GM18520 (cell line): ENCODE results near the gene POLR3G.

Source experiments
- ATAC-seq: cut with Tn5 transposase; IDR thresholded peaks from one replicate; pipeline ENCODE4 v1.9.1; 2021; ENCODE audit not compliant: unreplicated experiment

The POLR3G gene

GRCh38 chr5:90495146-90495545, 20.5 kb downstream of the POLR3G start:
- no peak for ATAC-seq

- no peak for ATAC-seq
Measured at GRCh38 chr5:90503596-90503995, 28.9 kb downstream of the POLR3G start.

- no peak for ATAC-seq
Measured at GRCh38 chr5:90504743-90505142, 30.1 kb downstream of the POLR3G start.

GRCh38 chr5:90506221-90506620, 31.6 kb downstream of the POLR3G start:
- no peak for ATAC-seq

GRCh38 chr5:90510438-90510837, 35.8 kb downstream of the POLR3G start:
- no peak for ATAC-seq

- ATAC-seq = no peak
Measured at GRCh38 chr5:90514520-90514919, 39.9 kb downstream of the POLR3G start.

DNA sequence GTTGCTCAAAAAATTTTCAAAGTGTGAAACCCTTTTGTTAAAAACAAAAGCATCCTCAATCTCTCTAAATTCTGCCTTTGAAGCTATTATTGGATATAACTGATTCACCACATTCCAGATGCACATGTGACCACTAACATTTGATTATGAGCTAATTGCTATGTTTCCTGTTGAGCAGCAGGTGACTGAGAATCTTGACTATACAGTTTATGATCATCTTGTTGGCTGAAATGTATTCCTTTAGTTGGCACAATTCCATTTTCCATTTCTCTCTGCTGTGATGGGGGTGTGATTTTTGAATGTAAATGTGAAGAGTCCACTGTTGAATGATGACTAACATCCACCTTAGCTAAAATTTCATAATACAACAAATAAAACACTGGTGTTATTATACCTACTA, 44.0 kb downstream of the POLR3G start:
- ATAC-seq = no peak

DNA sequence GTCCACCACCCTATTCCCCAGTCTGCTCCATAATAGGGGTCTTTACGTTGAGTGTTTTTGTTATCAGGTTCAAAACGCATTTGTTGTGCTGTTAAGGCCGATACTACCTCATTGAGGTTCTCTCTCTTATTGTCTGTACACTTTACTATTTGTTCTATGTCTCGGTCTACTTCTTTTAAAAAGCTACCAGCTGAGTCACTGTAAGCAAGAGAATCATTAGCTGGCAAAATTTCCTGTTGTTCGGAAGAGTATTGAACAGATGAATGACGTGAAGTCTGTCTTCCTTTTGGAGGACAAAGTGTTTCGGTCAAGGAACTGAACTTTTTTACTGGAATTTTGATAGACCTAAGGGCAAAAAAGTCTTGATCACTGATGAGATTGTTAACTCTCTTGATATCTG, 44.4 kb downstream of the POLR3G start:
- ATAC-seq = no peak

DNA sequence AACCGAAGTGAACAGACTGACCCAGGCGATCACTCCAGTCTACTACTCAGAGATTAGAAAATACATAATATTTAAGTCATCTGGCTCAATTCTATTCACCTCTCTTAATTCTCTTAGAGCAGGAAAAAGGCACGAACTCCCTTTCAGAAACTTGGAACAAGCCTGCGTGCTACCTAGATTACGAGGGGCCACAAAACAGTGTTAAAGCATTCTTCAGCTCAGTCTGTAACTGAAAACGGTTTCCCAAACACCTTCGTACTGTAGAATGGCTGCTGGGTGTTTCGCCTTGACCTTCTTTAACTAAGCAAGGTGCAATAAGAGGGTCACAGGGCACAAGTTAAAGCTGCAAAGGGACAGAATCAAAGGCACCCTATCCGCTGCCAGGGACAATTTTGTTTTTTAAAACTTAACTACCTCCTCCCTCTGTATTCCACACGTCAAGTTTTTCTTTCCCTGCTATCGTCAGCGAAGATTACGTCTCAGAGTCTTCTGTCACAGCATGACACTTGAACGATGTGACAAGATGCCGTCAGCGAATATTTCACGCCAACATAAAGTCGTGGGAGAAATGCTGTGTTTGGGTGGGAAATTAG, 54.0 kb downstream of the POLR3G start:
- ATAC-seq = no peak

GRCh38 chr5:90529194-90529938, 54.7 kb downstream of the POLR3G start, which contains the start of gene LYSMD3:
TSS of gene LYSMD3 (minus strand) at chr5:90529584. CDS start at chr5:90525289, 4,295 bp downstream.
- peak; percentile 89 for ATAC-seq

DNA sequence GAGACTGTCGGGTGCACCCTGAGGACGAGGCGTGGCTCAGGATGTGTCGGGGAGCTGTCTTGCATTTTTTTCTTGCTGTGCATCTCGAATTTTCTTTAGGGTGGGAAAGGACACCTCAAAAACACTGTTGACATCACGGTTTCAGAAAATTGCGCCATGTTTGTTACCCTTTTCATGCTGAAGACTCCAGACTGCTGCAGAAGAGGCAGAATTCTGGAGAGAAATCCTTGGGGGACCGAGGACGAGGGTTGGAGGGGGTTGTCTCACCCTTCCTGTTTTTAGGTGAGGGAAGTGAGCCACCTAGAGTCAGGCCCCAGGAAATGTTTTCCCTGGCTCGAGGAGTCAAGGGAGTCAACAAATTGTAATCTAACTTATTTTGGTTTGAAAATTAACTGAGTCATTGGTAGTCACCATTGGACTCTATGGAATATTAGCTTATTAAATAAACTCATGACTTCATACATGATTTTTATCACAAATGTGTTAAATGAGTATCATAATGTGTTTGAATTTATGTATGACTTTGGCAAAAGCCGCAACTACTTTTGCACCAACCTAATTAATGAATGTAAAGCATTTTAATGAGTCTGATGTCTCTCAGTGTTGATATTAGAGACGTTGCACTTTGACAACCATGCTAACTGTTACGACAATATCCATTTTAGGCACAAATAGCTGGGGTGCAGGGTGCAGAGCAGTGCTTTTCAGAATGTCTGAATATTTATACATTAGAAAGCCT, 55.4 kb downstream of the POLR3G start:
- peak; percentile 22 for ATAC-seq

- no peak for ATAC-seq
Measured at GRCh38 chr5:90530736-90531487, 56.2 kb downstream of the POLR3G start.

DNA sequence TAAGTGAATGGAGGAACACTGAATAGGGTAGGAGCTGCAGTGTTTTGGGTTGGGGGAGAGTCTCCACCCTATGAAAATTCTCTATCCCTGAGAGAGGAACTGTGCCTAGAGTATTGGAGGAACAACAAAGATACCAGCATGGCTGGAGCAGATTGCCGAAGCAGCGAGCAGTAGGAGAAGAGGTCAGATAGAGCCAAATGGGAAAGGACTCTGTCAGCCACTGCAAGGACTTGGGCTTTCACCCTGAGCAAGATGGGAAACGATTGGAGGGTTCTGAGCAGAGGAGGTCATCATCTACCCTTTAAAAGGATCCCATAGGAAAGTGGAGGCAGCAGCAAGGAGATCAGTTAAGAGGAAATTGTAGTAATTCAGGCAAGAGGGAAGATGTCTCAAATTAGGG, 59.1 kb downstream of the POLR3G start:
- ATAC-seq = no peak

DNA sequence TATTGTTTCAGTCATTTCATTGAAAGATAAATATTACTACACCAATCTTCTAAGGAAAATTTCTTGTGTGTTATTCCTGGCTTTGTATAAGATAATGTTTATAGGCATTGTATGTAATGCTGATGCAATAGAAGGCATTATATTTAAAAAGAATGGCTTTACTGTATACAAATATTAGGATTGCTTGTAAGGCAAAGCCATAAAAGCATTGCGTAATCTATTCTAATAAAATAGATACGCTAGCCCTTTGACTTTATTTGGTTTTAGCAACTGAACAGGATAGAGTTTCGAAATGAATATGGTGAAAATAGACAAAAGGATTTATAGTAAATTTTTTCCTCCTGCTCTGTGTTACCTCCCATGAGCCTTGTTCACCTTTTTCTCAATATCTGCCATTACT, 60.3 kb downstream of the POLR3G start:
- ATAC-seq = no peak

GRCh38 chr5:90542827-90543519, 68.3 kb downstream of the POLR3G start:
- ATAC-seq = no peak

DNA sequence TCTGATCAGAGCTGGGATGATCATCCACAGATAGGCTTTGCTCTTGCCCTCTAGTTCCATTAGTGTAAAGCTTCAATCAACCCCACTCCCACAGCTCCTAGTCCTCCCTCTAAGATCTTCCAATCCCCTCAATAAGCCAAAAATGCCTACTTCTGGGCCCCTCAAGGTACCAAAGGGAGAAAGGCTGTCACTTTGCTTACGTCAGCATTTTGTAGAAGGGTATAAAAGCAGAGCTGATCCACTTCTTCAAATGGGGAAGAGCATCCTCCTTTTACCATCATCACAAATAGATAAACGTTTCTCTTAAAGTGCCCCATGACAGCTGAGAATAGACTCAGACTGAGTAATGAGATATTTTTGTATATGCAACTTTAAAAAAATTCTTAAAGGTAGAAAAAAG, 70.8 kb downstream of the POLR3G start:
- no peak for ATAC-seq

DNA sequence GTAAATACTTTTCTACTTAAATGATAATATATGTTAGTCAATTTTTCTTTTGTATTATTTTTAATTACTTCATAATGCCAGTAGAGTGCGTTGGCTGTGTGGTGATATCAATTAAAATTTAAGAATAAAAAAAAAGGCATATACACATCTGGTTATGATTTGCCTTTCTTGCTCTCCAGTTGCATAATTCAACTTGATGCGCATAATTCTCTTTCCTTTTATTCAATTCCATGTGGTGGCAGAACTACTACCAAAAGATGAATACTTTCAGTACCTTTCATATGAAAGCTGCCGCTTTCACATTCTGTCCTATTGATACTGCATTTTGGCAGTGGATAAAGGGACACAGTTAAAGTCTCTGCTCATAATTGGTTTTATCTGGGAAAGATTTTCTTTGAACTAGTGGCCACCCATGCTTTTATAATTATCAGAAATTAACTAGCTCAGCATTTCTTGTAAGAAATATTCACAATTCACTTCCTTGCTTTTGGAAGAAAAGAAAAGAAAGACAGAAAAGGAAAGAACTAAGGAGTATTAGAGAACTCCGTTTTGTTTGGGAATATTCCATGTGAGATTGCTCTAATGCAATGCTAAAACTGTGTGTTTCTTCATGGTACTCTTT, 71.7 kb downstream of the POLR3G start:
- no peak for ATAC-seq

- no peak for ATAC-seq
Measured at GRCh38 chr5:90547072-90547536, 72.4 kb downstream of the POLR3G start.

DNA sequence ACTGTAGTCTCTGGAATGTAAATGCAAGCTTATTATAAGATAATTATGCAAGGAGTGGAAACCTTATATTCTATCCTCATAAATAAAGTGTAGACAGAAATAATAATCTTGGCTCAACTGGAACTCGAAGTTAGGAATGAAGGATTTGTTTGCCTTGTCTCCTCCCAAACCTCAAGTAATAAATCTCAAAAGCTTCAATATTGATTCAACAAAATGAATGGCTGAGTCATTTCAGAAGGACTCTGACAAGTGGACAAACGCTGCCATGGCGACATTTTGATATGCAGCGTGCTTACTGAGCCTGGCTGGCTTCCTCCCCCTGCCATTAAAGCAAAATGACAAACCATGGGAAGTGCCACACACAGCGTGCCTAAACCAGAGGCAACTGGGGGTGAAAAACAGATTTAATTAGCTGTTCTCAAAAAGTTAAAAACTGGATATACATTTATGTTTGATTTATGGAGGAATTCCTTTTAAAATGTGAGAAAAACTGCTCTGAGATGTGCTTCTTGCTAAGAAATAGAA, 73.5 kb downstream of the POLR3G start:
- ATAC-seq = peak; percentile 42

DNA sequence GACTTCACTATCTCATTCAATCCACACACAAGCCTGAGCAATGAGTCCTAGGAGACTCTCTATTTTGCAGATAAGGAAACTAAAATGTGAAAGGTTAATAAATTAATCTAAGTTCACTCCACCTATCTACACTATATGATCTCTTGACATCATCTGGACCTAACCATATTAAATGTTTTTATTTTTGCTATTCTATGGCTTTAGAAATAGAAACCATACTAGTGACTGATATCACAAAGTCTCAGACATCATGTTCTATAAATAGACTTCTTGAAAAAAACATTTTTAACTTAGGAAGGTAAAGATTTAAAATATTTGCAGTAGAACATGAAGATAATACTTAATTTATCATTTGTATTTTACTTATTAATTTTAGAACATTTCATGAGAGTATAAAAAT, 74.6 kb downstream of the POLR3G start:
- no peak for ATAC-seq
